HEK293 (cell line): ENCODE data around the gene VIT.

Experiments used
- CTCF ChIA-PET: fragments of 350-600 bp; formaldehyde crosslinking; extraction: SDS; loops from one replicate; lab custom pipeline; 2021; ENCODE audit warnings: antibody characterized with exemption; lab: Yijun Ruan, JAX
- POLR2A ChIA-PET: fragments of 300-600 bp; formaldehyde crosslinking; extraction: SDS; loops from one replicate; lab custom pipeline; 2020; ENCODE audit warnings: antibody characterized with exemption, inconsistent platforms; lab: Yijun Ruan, JAX
- H3K27ac ChIP-seq: fragments of 200-500 bp; sonication (Bioruptor generic); 2 replicates; pipeline ENCODE4 v1.5.1; 2014; ENCODE audit warnings: low read depth, low read length, control low read depth, inconsistent platforms; ENCODE audit errors: extremely low read depth
- H3K36me3 ChIP-seq, 2 experiments: fragments of 200-500 bp in 1 of 2; sonication (Bioruptor generic) in 1 of 2; 1 replicate in 1 of 2; 2 replicates in 1 of 2; pipeline ENCODE4 v1.5.1; 2014 to 2017; ENCODE audit warnings: inconsistent platforms in 2 of 2, low read length in 2 of 2; ENCODE audit not compliant: control insufficient read depth in 2 of 2, insufficient read depth in 1 of 2
- H3K4me1 ChIP-seq: fragments of 200-500 bp; sonication (Bioruptor generic); 2 replicates; pipeline ENCODE4 v1.5.1; 2014; ENCODE audit warnings: mild to moderate bottlenecking, low read length, inconsistent platforms; ENCODE audit not compliant: control insufficient read depth, insufficient read depth
- H3K4me3 ChIP-seq: 2 replicates; pipeline ENCODE4 v1.5.1; 2011; ENCODE audit warnings: low read depth, mild to moderate bottlenecking, control low read depth, low read length, moderate library complexity
- H3K9me3 ChIP-seq: fragments of 200-500 bp; sonication (Bioruptor generic); 2 replicates; pipeline ENCODE4 v1.5.1; 2014; ENCODE audit warnings: low read depth, low read length, inconsistent platforms; ENCODE audit not compliant: control insufficient read depth, insufficient read depth
- CTCF ChIP-seq: fragments of 450-650 bp; formaldehyde crosslinking; IDR thresholded peaks from 2 replicates; pipeline ENCODE4 v1.5.1; 2016; ENCODE audit warnings: missing biosample characterization, missing genetic modification characterization
- ELK4 ChIP-seq: IDR thresholded peaks from 2 replicates; pipeline ENCODE4 v1.6.1; 2011; ENCODE audit warnings: mild to moderate bottlenecking, low read depth, low read length, borderline replicate concordance
- GFI1B ChIP-seq: fragments of 450-650 bp; formaldehyde crosslinking; IDR thresholded peaks from 2 replicates; pipeline ENCODE4 v1.5.1; 2016; ENCODE audit warnings: missing biosample characterization, missing genetic modification characterization
- HOXC10 ChIP-seq: sonication (generic); formaldehyde crosslinking; IDR thresholded peaks from 2 replicates; pipeline ENCODE4 v1.8.1; 2023; ENCODE audit warnings: mild to moderate bottlenecking, missing genetic modification reagents
- PRDM4 ChIP-seq: fragments of 450-650 bp; formaldehyde crosslinking; IDR thresholded peaks from 2 replicates; pipeline ENCODE4 v1.5.1; 2017; ENCODE audit warnings: missing biosample characterization, missing genetic modification characterization
- SALL2 ChIP-seq: fragments of 450-650 bp; formaldehyde crosslinking; IDR thresholded peaks from 2 replicates; pipeline ENCODE4 v1.5.0; 2017; ENCODE audit warnings: missing biosample characterization, mild to moderate bottlenecking, missing genetic modification characterization, borderline replicate concordance
- WT1 ChIP-seq: fragments of 450-650 bp; formaldehyde crosslinking; IDR thresholded peaks from 2 replicates; pipeline ENCODE4 v1.5.1; 2016; ENCODE audit warnings: missing biosample characterization, missing genetic modification characterization
- YY2 ChIP-seq: fragments of 450-650 bp; formaldehyde crosslinking; IDR thresholded peaks from 2 replicates; pipeline ENCODE4 v1.5.1; 2016; ENCODE audit warnings: missing biosample characterization, missing genetic modification characterization
- ZBTB48 ChIP-seq: fragments of 450-650 bp; formaldehyde crosslinking; IDR thresholded peaks from 2 replicates; pipeline ENCODE4 v1.5.1; 2016; ENCODE audit warnings: missing biosample characterization, missing genetic modification characterization
- ZNF248 ChIP-seq: fragments of 450-650 bp; formaldehyde crosslinking; IDR thresholded peaks from 2 replicates; pipeline ENCODE4 v1.5.1; 2017; ENCODE audit warnings: missing biosample characterization, missing genetic modification characterization
- ZNF350 ChIP-seq: fragments of 450-650 bp; formaldehyde crosslinking; IDR thresholded peaks from 2 replicates; pipeline ENCODE4 v1.5.0; 2017; ENCODE audit warnings: missing biosample characterization, mild to moderate bottlenecking, missing genetic modification characterization
- ZNF433 ChIP-seq: fragments of 450-650 bp; formaldehyde crosslinking; IDR thresholded peaks from 2 replicates; pipeline ENCODE4 v1.5.1; 2016; ENCODE audit warnings: missing biosample characterization, missing genetic modification characterization, low read depth
- ZNF510 ChIP-seq: fragments of 450-650 bp; formaldehyde crosslinking; IDR thresholded peaks from 2 replicates; pipeline ENCODE4 v1.5.1; 2018; ENCODE audit warnings: mild to moderate bottlenecking, missing genetic modification characterization, missing biosample characterization; ENCODE audit not compliant: insufficient replicate concordance
- ZNF518A ChIP-seq: fragments of 450-650 bp; formaldehyde crosslinking; conservative IDR thresholded peaks from 2 replicates; pipeline ENCODE4 v1.5.1; 2016; ENCODE audit warnings: low read depth, missing biosample characterization, missing genetic modification characterization
- ZNF600 ChIP-seq: fragments of 450-650 bp; formaldehyde crosslinking; IDR thresholded peaks from 2 replicates; pipeline ENCODE4 v1.5.1; 2016; ENCODE audit warnings: missing biosample characterization, missing genetic modification characterization
- ZNF610 ChIP-seq: fragments of 450-650 bp; formaldehyde crosslinking; IDR thresholded peaks from 2 replicates; pipeline ENCODE4 v1.5.1; 2016; ENCODE audit warnings: missing biosample characterization, missing genetic modification characterization, borderline replicate concordance
- ZNF621 ChIP-seq: fragments of 450-650 bp; formaldehyde crosslinking; IDR thresholded peaks from 2 replicates; pipeline ENCODE4 v1.5.1; 2017; ENCODE audit warnings: missing biosample characterization, missing genetic modification characterization
- ZNF629 ChIP-seq: fragments of 450-650 bp; formaldehyde crosslinking; IDR thresholded peaks from 2 replicates; pipeline ENCODE4 v1.5.1; 2017; ENCODE audit warnings: missing biosample characterization, missing genetic modification characterization
- ZNF654 ChIP-seq: fragments of 450-650 bp; formaldehyde crosslinking; IDR thresholded peaks from 2 replicates; pipeline ENCODE4 v1.5.1; 2016; ENCODE audit warnings: low read depth, missing biosample characterization, missing genetic modification characterization
- ZSCAN30 ChIP-seq: fragments of 450-650 bp; IDR thresholded peaks from 2 replicates; pipeline ENCODE4 v1.5.1; 2018; ENCODE audit warnings: missing biosample characterization, mild to moderate bottlenecking, missing genetic modification characterization, moderate library complexity

VIT gene

GRCh38 chr2:36662638-36663037 lies 33.9 kb upstream of the VIT start:
- TF ChIP-seq ZNF610 (no peak), ZNF510 (tag by site-specific recombination) (no peak)
- POLR2A ChIA-PET = no interaction called here
- CTCF ChIA-PET = interaction anchor here (0.7 to 3.0 kb wide), 3 partner anchors 9 to 310 kb away, joined by 3 to 7 read pairs (median 4); no protein-coding TSS in a partner anchor
- no peaks in the 10 kb centered on the region for H3K9me3 ChIP-seq
- no peak overlapping the region for H3K27ac ChIP-seq
- no peak overlapping the region for H3K4me3 ChIP-seq
- H3K36me3 ChIP-seq = no peaks in the 10 kb centered on the region
- H3K4me1 ChIP-seq = no peaks in the 10 kb centered on the region

DNA sequence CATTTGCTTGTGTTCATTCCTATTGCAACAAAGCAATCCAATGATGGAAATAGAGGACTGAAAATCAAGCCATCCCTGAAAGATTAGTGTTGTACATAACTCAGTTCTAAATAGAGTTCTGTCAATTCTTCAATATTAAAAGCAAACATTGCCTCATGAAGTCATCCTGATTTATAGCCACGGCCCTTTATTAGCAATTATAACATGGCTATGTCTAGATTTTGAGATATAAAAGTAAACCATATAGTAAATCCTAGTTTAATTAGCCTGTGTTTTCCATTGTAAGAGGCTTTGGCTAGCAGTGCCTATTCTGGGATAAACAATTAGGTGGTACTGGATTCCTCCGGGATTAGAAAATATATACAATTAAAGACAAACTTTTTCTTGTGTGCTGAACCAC lies 33.2 kb upstream of the VIT start:
- Histone ChIP-seq H3K4me3 (no peak overlapping the region), H3K36me3 (no peaks in the 10 kb centered on the region), H3K27ac (no peak overlapping the region), H3K4me1 (no peaks in the 10 kb centered on the region), H3K9me3 (no peaks in the 10 kb centered on the region)
- POLR2A ChIA-PET = no interaction called here
- CTCF ChIA-PET = interaction anchor here (0.6 to 2.5 kb wide), 6 partner anchors 14 to 314 kb away, joined by 3 to 18 read pairs (median 5); no protein-coding TSS in a partner anchor
- no peak for TF ChIP-seq ZNF350
- no peak for TF ChIP-seq WT1 (tag by site-specific recombination)
- TF ChIP-seq ZNF248 (tag by site-specific recombination) = no peak
- TF ChIP-seq ELK4 = no peak
- TF ChIP-seq SALL2 (tag by site-specific recombination) = no peak
- TF ChIP-seq YY2 = no peak
- TF ChIP-seq PRDM4 (tag by site-specific recombination) = no peak
- TF ChIP-seq ZNF518A (tag by site-specific recombination) = no peak
- no peak for TF ChIP-seq HOXC10 (CRISPR knock-in tag)

GRCh38 chr2:36663851-36664695 lies 32.4 kb upstream of the VIT start:
- Histone ChIP-seq H3K27ac (no peak overlapping the region), H3K4me3 (no peak overlapping the region), H3K9me3 (no peaks in the 10 kb centered on the region), H3K36me3 (no peaks in the 10 kb centered on the region), H3K4me1 (no peaks in the 10 kb centered on the region)
- POLR2A ChIA-PET = no interaction called here
- CTCF ChIA-PET = interaction anchor here (0.6 to 2.5 kb wide), 49 partner anchors 8 to 1720 kb away, joined by 3 to 18 read pairs (median 4); partner anchors contain the start of gene FEZ2
- no peak for TF ChIP-seq ZNF600 (tag by site-specific recombination)
- no peak for TF ChIP-seq ZNF629 (tag by site-specific recombination)
- peak; percentile 59; the same call in 1 of the 2 replicates for TF ChIP-seq CTCF
- TF ChIP-seq GFI1B (tag by site-specific recombination) = no peak
- no peak for TF ChIP-seq ZNF621 (tag by site-specific recombination)
- TF ChIP-seq ZNF654 (tag by site-specific recombination) = peak; percentile 86
- TF ChIP-seq ZBTB48 (tag by site-specific recombination) = peak; percentile 58
- no peak for TF ChIP-seq ZNF433 (tag by site-specific recombination)
- TF ChIP-seq ZSCAN30 (tag by site-specific recombination) = no peak
